ENCODE measurements around the gene GTPBP1.

Gene GTPBP1

GRCh38 chr22:38738475-38739070 is 32.8 kb downstream of the GTPBP1 start:
- TF ChIP-seq CTCF (IDR thresholded peaks at IDR 0.05; ENCODE audit: control insufficient read depth, insufficient read depth, low read depth, low read length, missing control alignments), result no peak
- DNase-seq (ENCODE audit: low read depth), result no peak
- no peak overlapping the region for H3K4me3 ChIP-seq (ENCODE audit: control insufficient read depth, low read depth, low read length)

DNA sequence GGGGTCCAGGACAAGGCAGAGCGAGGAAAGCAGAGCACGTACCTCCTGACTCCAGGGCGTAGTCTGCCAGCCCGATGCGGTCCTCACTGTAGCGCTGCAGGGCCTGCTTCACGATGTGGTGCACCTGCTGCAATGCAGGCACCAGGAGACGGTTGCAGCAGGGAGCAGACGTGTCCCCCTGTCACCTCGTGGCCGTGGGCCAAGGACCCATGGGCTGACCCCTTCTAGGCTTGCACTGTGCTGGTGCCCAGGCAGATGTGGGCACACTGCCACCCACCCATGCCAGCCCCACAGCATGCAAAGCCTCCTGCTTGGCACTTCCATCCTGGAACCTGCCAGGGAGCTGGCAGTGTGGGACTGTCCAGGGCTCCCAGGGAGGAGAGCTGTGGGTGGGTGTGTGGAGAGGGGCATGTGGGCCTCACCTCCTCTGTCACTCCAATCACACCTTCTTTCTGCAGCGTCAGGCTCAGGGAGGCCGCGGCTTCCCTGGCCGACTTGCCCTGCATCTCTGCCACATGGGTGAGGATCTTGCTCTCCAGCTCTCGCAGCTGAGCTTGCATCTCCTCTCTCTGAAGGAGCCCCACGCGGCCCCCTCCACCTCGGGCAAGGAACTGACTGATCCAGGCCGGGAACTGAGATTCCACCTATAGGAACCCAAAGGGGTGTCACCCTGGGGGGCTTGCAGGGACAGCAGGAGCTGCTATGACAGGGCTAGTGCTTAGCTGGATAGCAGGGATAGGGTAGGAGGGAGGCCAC is 33.7 kb downstream of the GTPBP1 start:
- no peak overlapping the region for H3K4me3 ChIP-seq (ENCODE audit: control insufficient read depth, low read depth, low read length)
- no peak for TF ChIP-seq CTCF (IDR thresholded peaks at IDR 0.05; ENCODE audit: control insufficient read depth, insufficient read depth, low read depth, low read length, missing control alignments)
- no peak for DNase-seq (ENCODE audit: low read depth)

DNA sequence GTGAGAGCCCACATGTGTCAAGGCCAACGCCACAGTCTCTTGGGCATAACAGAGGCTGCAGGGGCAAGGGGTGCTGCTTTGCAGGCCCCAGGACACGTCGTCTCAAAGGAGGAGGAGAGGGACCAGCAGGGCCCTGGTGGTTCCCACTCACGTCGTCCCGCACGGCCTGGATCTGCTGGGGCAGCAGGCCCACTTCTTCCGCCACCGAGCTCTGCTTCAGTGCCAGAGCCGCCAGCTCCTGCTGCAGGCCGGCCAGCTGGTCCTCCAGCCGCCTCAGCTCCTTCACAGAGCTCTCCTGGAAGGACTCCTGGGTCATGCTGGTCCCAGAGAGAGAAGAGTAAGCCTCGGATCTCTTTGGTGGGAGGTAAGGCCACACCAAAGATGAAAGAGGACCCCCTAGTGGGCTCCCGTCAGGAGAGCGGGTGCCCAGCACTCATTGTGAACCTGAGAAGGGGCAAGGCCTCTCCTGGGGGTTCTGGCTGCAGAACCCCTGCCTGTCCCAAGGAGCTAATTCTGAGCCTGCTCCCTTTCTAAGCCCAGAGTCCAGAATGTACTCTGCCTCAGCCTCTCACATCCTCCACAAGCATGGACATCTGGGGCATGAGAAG is 34.5 kb downstream of the GTPBP1 start:
- no peak overlapping the region for H3K4me3 ChIP-seq (ENCODE audit: control insufficient read depth, low read depth, low read length)
- DNase-seq (ENCODE audit: low read depth), result no peak
- no peak for TF ChIP-seq CTCF (IDR thresholded peaks at IDR 0.05; ENCODE audit: control insufficient read depth, insufficient read depth, low read depth, low read length, missing control alignments)

DNA sequence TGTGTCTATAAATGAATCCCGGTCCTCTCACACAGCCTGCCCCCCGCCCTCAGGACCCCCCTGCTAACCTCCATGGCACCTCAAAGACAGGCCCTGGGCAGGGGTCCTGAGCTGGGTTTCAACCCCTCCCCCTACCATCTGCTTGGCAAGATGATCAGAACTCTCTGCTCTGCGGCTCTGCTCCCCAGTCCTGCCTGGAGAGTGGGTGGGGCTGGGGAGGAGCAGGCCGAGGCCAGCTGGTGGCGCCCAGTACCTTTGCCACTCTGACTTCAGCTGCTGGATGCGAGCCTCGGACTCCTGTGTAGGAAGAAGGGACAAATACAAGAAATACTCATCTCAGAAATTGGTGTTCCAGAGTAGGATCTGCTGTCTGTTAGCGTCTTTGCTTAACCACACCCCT is 35.0 kb downstream of the GTPBP1 start:
- TF ChIP-seq CTCF (IDR thresholded peaks at IDR 0.05; ENCODE audit: control insufficient read depth, insufficient read depth, low read depth, low read length, missing control alignments), result no peak
- DNase-seq (ENCODE audit: low read depth), result no peak
- H3K4me3 ChIP-seq (ENCODE audit: control insufficient read depth, low read depth, low read length), result no peak overlapping the region

DNA sequence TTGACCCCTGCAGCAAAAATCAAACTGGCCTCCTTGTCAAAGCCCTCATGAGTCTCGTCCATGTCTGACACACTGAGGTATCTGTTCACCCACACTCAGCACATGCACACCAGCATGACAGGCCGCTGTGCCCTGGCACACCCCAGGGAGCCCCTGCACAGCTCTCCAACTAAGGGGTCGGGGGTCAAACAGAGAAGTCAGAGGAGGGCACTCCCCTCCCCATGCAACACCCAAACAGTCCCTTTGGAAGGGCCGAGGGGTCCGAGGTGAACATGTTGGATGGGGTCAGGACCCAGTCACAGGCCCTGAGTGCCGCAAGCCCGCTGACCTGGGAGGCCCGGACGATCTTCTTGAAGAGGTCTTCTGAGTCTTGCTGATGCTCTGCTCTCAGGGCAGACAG is 35.4 kb downstream of the GTPBP1 start:
- H3K4me3 ChIP-seq (ENCODE audit: control insufficient read depth, low read depth, low read length), result no peak overlapping the region
- TF ChIP-seq CTCF (IDR thresholded peaks at IDR 0.05; ENCODE audit: control insufficient read depth, insufficient read depth, low read depth, low read length, missing control alignments), result no peak
- no peak for DNase-seq (ENCODE audit: low read depth)

DNA sequence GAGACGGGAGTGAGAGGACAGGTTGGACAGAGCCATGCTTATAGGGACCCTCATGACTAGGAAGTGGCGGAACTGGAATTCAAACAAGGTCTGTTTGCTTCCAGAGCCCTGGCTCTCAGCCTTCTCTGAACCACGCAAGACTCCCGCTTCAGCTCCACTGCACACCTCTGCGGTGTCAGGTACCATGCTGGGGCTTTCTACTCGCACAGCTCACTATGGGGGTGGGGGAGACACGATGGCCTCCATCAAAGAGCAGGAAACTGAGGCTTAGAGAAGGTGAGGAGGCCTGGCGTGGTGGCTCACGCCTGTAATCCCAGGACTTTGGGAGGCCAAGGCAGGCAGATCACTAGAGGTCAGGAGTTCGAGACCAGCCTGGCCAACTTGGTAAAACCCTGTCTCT is 35.8 kb downstream of the GTPBP1 start:
- DNase-seq (ENCODE audit: low read depth), result no peak
- TF ChIP-seq CTCF (IDR thresholded peaks at IDR 0.05; ENCODE audit: control insufficient read depth, insufficient read depth, low read depth, low read length, missing control alignments), result no peak
- no peak overlapping the region for H3K4me3 ChIP-seq (ENCODE audit: control insufficient read depth, low read depth, low read length)

Measured in AG09309 (cell line).